ENCODE results near the gene AK8. TPM values are rescaled to one million over a fixed set of nuclear protein-coding genes. Genes with fewer than 3 reads are reported as not detected.

The AK8 gene
- total RNA-seq, 1 donor from 2014 or later: 0.46 TPM

DNA sequence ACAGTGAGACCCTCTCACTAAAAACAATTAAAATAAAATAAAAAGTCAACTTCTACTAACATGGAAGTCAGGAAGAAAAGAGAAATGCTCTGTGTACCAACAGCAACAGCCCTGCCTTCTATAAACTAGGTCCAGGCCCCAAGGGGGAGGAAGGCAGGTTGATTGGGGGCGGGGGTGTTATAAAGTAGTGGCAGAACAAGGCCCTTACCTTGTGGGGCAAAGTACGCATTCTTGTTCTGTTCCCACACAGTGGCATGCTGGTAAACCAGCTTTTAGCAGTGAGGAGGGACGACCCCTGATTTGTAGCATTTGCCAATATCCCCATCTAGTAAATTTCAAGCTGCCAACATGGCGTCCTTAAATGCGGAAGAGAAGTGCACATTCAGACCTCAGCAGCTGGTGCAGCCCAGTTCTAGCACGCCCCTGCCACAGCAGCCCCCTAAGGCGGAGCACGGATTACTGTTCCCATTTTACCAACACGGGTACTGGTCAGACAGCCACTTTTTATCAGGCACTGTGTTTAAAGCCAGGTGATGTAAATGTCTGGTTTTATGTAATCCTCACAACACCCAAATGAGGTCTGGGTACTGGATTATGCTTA lies 138.3 kb downstream of the AK8 start:
- no peak overlapping the region for H3K4me3 ChIP-seq (ENCODE audit: low read depth, low read length)
- no peak for DNase-seq (ENCODE audit: low read depth)
- TF ChIP-seq, protein P1, sequence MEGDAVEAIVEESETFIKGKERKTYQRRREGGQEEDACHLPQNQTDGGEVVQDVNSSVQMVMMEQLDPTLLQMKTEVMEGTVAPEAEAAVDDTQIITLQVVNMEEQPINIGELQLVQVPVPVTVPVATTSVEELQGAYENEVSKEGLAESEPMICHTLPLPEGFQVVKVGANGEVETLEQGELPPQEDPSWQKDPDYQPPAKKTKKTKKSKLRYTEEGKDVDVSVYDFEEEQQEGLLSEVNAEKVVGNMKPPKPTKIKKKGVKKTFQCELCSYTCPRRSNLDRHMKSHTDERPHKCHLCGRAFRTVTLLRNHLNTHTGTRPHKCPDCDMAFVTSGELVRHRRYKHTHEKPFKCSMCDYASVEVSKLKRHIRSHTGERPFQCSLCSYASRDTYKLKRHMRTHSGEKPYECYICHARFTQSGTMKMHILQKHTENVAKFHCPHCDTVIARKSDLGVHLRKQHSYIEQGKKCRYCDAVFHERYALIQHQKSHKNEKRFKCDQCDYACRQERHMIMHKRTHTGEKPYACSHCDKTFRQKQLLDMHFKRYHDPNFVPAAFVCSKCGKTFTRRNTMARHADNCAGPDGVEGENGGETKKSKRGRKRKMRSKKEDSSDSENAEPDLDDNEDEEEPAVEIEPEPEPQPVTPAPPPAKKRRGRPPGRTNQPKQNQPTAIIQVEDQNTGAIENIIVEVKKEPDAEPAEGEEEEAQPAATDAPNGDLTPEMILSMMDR (conservative IDR thresholded peaks at IDR 0.05; ENCODE audit: low read depth, low read length): no peak

DNA sequence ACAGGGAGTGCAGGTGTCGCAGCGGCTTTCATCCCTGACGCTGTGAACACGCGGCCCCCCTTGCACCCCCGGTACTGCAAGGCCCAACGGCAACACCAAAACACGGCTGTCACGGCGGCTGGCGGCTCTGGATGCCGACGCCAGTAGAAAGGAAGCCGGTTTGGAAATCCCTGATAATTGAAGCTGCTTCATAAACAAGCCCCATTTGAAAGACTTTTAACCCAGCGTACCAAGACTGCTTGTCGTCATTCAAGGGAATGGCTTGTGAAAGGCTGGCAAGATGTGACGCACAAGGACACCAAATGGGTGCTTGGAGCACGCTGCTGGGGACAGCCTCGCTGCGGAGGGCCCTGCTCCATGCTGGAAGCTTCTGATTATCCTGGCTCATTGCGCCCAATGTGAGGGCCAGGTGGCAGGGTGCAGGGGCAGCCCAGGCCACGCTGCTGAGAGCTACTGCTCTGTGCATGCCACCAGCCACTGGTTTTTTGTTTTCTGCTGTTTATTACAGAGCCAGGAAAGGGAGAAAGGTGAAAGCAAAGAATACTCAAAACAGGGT lies 144.7 kb downstream of the AK8 start:
- TF ChIP-seq, protein P1 (conservative IDR thresholded peaks at IDR 0.05; ENCODE audit: low read depth, low read length): no peak
- no peak overlapping the region for H3K4me3 ChIP-seq (ENCODE audit: low read depth, low read length)
- no peak for DNase-seq (ENCODE audit: low read depth)

DNA sequence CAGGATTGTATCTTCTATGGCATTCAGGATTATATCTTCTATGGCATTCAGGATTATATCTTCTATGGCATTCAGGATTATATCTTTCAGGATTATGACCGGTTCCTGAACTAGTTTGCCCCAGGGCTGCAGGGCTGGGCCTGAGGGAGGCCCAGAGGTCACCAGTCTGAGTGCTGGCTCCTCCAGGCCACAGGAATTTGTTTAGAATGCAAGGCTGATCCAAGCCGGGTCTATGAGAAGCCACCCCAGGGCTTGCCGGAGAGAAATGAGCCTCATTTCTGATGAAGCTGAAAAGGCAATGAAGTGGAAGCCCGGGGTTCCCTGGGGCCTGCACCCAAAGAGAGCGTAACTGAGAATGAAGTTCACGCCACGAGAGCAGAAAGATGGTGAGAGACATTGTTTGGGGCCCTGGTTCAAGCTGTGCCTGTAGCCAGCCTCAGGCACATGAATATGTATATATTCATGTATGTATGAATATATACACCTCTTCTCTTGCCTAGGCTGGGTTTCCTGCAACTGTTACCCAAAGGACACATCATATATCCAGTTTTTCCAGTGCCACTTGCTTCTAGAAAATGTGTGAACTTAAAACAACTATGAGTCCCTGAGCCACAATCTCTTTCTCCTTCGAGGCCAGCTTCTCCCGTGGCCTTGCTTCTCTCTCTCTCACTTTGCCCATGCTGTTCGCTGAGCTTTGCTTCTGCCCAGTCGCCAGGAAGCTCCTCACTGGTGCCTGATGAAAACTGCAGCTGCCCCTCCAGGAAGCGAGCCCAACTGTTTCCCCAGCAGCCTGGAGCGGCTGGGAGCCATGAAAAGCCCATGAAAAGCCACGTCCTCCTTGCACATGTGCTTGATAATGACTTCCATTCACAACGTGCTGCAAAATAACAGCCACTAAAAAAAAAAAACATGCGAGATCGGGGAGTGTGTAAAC lies 145.5 kb downstream of the AK8 start:
- no peak overlapping the region for H3K4me3 ChIP-seq (ENCODE audit: low read depth, low read length)
- DNase-seq (ENCODE audit: low read depth): no peak
- TF ChIP-seq, protein P1 (conservative IDR thresholded peaks at IDR 0.05; ENCODE audit: low read depth, low read length): no peak

DNA sequence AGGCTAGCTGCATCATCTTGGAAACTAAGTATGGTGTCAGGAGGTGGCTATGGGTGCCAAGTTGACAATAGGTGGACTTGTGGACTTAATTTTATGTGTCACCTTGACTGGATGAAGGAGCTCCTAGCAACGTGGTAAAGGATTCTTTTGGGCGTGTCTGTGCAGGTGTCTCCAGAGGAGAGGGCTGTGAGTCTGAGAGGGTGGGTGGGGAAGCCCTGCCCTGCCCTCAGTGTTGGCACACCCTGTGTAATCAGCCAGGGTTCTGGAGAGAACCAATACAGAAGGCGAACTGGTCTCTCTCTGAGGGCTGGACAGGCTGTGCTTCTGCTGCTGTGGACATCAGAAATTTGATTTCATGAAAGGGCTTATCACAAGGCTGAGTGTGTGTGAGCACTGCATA lies 146.9 kb downstream of the AK8 start:
- H3K4me3 ChIP-seq (ENCODE audit: low read depth, low read length): no peak overlapping the region
- TF ChIP-seq, protein P1 (conservative IDR thresholded peaks at IDR 0.05; ENCODE audit: low read depth, low read length): no peak
- no peak for DNase-seq (ENCODE audit: low read depth)

DNA sequence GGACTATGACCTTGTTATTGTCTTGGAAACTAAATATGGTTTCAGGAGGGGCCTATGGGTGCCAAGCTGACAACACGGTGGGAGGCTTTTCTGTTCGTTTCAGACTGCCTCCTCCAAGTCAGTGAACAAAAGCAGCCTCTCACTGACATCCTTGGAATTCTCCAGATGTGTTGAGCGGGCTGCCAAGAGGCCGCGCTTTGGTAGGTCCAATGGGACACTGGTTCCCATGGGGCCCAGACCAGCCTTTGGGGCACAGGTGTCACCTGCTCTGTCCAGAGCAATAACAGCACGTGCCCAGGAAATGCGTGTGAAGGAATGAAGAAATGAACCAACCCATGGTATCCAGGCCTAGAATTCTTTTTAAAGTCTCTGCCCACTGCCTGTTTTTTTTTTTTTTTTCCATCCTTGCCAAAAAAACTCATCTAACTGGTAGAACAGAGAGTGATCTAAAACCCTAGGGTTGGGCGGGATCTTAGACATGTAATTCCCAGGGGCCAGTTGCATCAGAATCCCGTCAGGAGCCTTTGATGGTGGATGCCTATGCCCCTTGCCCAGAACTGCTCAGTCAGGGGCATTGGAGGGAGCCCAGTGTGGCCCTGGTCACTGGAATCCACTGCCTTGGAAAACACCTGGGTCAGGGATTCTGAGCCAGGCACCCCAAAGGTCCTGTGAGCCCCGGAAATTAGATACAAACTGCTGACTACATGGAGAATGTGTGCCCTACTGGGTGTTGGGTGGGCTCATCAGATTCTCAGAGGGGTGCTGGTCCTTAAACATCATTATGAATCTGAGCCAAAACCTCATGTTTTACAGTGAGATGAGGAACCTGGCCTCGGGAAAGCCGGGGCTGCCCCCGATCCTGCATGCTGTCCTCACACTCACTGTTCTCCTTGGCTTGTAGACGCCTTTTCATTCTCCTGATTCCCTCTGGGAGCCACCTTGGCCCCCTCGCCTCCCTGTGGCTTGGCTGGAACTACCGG lies 147.7 kb downstream of the AK8 start:
- no peak overlapping the region for H3K4me3 ChIP-seq (ENCODE audit: low read depth, low read length)
- no peak for DNase-seq (ENCODE audit: low read depth)
- TF ChIP-seq, protein P1 (conservative IDR thresholded peaks at IDR 0.05; ENCODE audit: low read depth, low read length): no peak

DNA sequence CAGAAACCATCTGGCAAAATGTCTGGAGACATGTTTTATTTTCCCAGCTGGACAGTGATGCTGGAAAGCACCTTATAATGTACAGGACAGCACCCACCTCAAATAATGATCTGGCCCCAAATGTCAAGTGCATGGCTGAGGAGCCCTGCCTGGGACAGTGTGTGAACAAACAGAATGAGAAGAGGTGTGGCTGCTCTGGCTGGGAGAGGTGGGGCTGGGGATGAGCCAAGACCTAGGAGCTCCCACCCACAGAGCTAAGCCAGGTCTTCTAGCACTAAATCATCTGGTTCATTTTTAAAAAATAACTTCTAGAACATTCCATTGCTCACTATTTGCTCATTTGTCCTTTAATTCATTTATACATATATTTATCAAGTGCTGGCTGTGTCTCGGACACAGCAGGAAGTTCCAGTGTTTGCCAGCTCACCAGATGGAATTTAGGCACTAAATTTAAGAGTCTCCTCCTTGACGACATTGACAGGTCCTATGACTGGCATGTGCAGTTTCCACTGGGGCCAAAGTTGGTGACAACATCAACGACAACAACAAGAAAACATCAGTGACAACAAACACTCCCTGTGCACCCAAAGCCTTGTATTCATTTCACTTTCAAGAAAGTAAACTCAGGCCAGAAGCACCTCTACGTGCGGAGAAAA lies 148.7 kb downstream of the AK8 start:
- TF ChIP-seq, protein P1 (conservative IDR thresholded peaks at IDR 0.05; ENCODE audit: low read depth, low read length): no peak
- no peak overlapping the region for H3K4me3 ChIP-seq (ENCODE audit: low read depth, low read length)
- DNase-seq (ENCODE audit: low read depth): no peak
